ENCODE data around the gene FOXP1. TPM values are rescaled to one million over a fixed set of nuclear protein-coding genes. Genes with fewer than 3 reads are reported as not detected.

FOXP1 gene
- total and polyA plus RNA-seq, 2 of the 13 experiments (the other 11 are each of a cell fraction or from before 2014, with no cell fraction given) = 40.4 to 59.0 TPM

GRCh38 chr3:71549951-71550350, 33.6 kb downstream of the FOXP1 start:
- H3K4me3 ChIP-seq (replicated peaks in 1 of 3; ENCODE audit: insufficient read depth in 1 of 3, low read depth in 2 of 3, low read length in 3 of 3) = no peak overlapping the region
- H2AFZ ChIP-seq (ENCODE audit: low read length) = no peak overlapping the region
- H3K36me3 ChIP-seq (replicated peaks in 1 of 2; ENCODE audit: control insufficient read depth in 1 of 2, insufficient read depth in 2 of 2, low read length in 2 of 2) = no peaks in the 10 kb centered on the region
- FAIRE-seq (no peak), ATAC-seq (no peak), DNase-seq (ENCODE audit: low spot score) (no peak)
- POLR2A ChIA-PET = interaction anchor here (0.7 kb wide), 1 partner anchor 21 kb away, joined by 3 read pairs; no protein-coding TSS in a partner anchor
- H3K79me2 ChIP-seq (ENCODE audit: insufficient read depth, low read length) = peaks cover 31% of the 10 kb centered on the region
- peaks cover 47% of the 10 kb centered on the region for H3K4me1 ChIP-seq (ENCODE audit: insufficient read depth, low read length)
- H4K20me1 ChIP-seq (ENCODE audit: insufficient read depth, low read length) = peaks cover 8% of the 10 kb centered on the region; the same call in 1 of the 2 replicates
- no peaks in the 10 kb centered on the region; a peak in 1 of 5 replicates for H3K27me3 ChIP-seq (ENCODE audit: control insufficient read depth in 1 of 2, insufficient read depth in 2 of 2, low read length in 2 of 2)
- no peak overlapping the region for H3K27ac ChIP-seq (ENCODE audit: extremely low read length, insufficient read depth, low read length)
- H3K4me2 ChIP-seq (ENCODE audit: low read depth, low read length) = no peak overlapping the region
- intact Hi-C loops (cut with micrococcal nuclease; ENCODE audit: unreplicated experiment) (no loop called here), in situ Hi-C loops (cut with HindIII; ENCODE audit: extremely low pct_ligation_motif_present, low pct_unique_long_range_greater_than_20kb) (no loop called here)
- BruUV-seq (replicated peaks) = no TSS peak
- no peaks in the 10 kb centered on the region for H3K9me3 ChIP-seq (ENCODE audit: low read length)
- TF ChIP-seq FOXA1 (IDR thresholded peaks at IDR 0.05) (no peak), FOXA1 (CRISPR knock-in tag; IDR thresholded peaks at IDR 0.05) (no peak), FOXM1 (CRISPR knock-in tag; IDR thresholded peaks at IDR 0.05) (no peak), ZNF816 (CRISPR knock-in tag; IDR thresholded peaks at IDR 0.05; ENCODE audit: borderline replicate concordance) (no peak), BRCA1 (CRISPR knock-in tag; IDR thresholded peaks at IDR 0.05) (no peak), MBD4 (IDR thresholded peaks at IDR 0.05; ENCODE audit: borderline replicate concordance, low read length) (no peak), ARID3A (IDR thresholded peaks at IDR 0.05; ENCODE audit: low read depth, low read length) (no peak)
- CTCF ChIA-PET (ENCODE audit: low intra/inter-chr PET ratio, low total read pairs) = no interaction called here
- H3K9ac ChIP-seq (ENCODE audit: insufficient read depth, low read depth, low read length) = no peak overlapping the region
- WGBS (ENCODE audit: low lambda C conversion rate) = 99% methylated on average over 7 of the region's 7 CpGs
